ENCODE results near the gene KLHL42.

The KLHL42 gene

DNA sequence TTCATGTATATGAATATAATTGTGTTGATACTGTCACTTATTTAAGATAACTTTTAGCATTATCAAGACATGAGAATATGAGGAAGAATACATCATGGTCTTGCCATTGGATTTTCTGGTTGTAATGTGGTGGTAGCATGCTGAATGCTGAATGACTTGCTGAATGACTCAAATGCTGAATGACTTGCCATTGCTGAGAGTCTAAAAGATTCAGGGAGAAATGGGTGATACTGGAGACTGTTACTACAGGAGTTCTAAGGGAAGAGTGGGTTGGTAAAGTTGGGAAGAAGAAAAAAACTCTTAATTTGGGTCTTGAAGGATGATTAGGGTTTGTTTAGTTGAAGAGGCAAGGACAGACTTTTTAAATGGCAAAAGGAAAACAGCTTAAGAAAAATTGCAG, 72.1 kb downstream of the KLHL42 start:
- TF ChIP-seq CTCF (IDR thresholded peaks at IDR 0.05; ENCODE audit: low read depth, low read length) (no peak), MYC (IDR thresholded peaks at IDR 0.05; ENCODE audit: low read depth, low read length) (no peak), POLR2A (IDR thresholded peaks at IDR 0.05; ENCODE audit: extremely low read depth, insufficient read length) (no peak)
- TF ChIP-seq, protein P1, sequence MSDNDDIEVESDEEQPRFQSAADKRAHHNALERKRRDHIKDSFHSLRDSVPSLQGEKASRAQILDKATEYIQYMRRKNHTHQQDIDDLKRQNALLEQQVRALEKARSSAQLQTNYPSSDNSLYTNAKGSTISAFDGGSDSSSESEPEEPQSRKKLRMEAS (IDR thresholded peaks at IDR 0.05; ENCODE audit: low read depth, low read length), result no peak
- DNase-seq (ENCODE audit: low read depth), result no peak
- H3K4me3 ChIP-seq (ENCODE audit: low read depth, low read length), result no peak overlapping the region

Measured in NB4 (cell line).